Measurements from ENCODE around the gene ZFAND2A. TPM values are rescaled to one million over a fixed set of nuclear protein-coding genes. Genes with fewer than 3 reads are reported as not detected.
"Not testable (repeated sequence)": the region's sequence is repeated elsewhere in the genome, so short reads cannot be mapped to it uniquely, and the experiment has no call there.

The ZFAND2A gene
- total and polyA plus RNA-seq, 7 donors: 21.6 to 231 (median 28.2) TPM

DNA sequence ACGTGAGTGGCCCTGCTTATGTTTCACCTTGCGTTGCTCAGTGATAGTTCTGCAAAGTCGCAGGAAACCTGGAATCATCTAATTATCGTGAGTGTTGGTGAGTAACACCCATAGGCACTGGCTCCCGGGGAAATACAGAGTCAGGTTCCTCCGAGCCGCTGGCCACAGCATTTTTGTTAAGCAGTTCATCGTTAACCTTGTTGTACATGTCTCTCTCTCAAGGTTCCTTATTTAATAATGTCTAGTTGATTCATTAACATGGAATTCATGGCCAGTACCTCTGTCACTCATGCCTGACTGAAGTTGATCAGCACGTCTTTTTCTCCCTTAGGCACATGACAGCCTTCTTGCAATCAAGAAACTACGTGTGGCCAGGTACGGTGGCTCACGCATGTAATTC is 3.1 kb upstream of the ZFAND2A start:
- peaks cover 0 to 24% (median 22%) of the 10 kb centered on the region in 4 donors for H3K4me1 ChIP-seq
- WGBS, 2 donors: 95 to 96% methylated on average over 12 of the region's 12 CpGs
- no peak for TF ChIP-seq POLR2AphosphoS5 (IDR thresholded peaks at IDR 0.05)
- no peak for TF ChIP-seq POLR2A (IDR thresholded peaks at IDR 0.05)
- no peak for TF ChIP-seq EP300 (IDR thresholded peaks at IDR 0.05)
- TF ChIP-seq, protein P1, sequence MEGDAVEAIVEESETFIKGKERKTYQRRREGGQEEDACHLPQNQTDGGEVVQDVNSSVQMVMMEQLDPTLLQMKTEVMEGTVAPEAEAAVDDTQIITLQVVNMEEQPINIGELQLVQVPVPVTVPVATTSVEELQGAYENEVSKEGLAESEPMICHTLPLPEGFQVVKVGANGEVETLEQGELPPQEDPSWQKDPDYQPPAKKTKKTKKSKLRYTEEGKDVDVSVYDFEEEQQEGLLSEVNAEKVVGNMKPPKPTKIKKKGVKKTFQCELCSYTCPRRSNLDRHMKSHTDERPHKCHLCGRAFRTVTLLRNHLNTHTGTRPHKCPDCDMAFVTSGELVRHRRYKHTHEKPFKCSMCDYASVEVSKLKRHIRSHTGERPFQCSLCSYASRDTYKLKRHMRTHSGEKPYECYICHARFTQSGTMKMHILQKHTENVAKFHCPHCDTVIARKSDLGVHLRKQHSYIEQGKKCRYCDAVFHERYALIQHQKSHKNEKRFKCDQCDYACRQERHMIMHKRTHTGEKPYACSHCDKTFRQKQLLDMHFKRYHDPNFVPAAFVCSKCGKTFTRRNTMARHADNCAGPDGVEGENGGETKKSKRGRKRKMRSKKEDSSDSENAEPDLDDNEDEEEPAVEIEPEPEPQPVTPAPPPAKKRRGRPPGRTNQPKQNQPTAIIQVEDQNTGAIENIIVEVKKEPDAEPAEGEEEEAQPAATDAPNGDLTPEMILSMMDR (IDR thresholded peaks at IDR 0.05): no peak
- H3K36me3 ChIP-seq: peaks cover 0 to 28% (median 5%) of the 10 kb centered on the region in 4 donors
- no peak overlapping the region for H3K4me3 ChIP-seq
- no peaks in the 10 kb centered on the region for H3K27me3 ChIP-seq
- H3K27ac ChIP-seq: no peak overlapping the region
- H3K9me3 ChIP-seq: no peaks in the 10 kb centered on the region
- DNase-seq: no peak
- intact Hi-C loops (cut with DNase I): loop anchor here (5.0 kb wide), 1 partner anchor 76 kb away; the partner anchor contains the start of gene GPER1

DNA sequence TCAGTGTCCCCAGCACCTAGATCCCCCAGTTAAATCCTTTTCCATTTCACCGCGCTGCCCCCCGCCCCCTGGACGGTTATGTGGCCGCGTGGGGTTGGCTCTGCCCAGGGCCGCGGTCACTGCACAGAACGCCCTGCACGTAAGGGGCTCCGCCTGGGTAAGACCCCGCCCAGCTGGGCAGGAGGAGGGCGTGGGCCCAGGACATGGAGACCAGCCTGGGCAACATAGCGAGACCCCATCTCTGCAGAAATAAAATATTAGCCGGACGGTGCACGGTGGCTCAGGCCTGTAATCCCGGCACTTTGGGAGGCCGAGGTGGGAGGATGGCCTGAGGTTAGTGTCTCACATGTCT is 650 bp upstream of the ZFAND2A start:
- peak overlapping the region; percentile 87 to 96 (median 92) for H3K27ac ChIP-seq
- peaks cover 0 to 28% (median 23%) of the 10 kb centered on the region in 4 donors for H3K4me1 ChIP-seq
- intact Hi-C loops (cut with DNase I): loop anchor here (5.0 kb wide), 1 partner anchor 73 kb away; the partner anchor contains the start of gene GPER1
- peak overlapping the region; percentile 78 to 100 (median 94) for H3K4me3 ChIP-seq
- no peaks in the 10 kb centered on the region for H3K27me3 ChIP-seq
- no peak for DNase-seq
- WGBS, 2 donors: 21 to 33% methylated on average over 19 of the region's 19 CpGs
- peaks cover 0 to 48% (median 12%) of the 10 kb centered on the region in 4 donors for H3K36me3 ChIP-seq
- TF ChIP-seq, protein P1 (IDR thresholded peaks at IDR 0.05): no peak
- no peak for TF ChIP-seq EP300 (IDR thresholded peaks at IDR 0.05)
- no peak for TF ChIP-seq POLR2A (IDR thresholded peaks at IDR 0.05)
- no peak for TF ChIP-seq POLR2AphosphoS5 (IDR thresholded peaks at IDR 0.05)
- H3K9me3 ChIP-seq: no peaks in the 10 kb centered on the region

DNA sequence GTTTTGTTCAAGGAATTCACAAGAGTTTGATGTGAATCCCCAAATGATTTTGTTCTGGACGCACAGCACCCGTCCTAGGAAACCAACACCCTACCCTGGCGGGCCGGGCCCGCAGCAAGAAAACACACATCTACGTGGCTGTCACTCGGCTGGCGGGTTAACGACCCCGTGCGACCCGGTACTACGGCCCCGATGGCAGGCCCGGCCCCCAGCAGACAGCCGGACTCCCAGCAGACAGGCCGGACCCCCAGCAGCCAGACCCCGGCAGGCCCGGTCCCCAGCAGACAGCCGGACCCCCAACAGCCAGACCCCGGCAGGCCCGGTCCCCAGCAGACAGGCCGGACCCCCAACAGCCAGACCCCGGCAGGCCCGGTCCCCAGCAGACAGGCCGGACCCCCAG is 765 bp downstream of the ZFAND2A start:
- H3K9me3 ChIP-seq; H3K27me3 ChIP-seq; intact Hi-C loops (cut with DNase I); DNase-seq: not testable (repeated sequence)
- H3K27ac ChIP-seq: peak overlapping the region in 3 of 4 donors; percentile 50 to 96 (median 87)
- H3K4me3 ChIP-seq: peak overlapping the region; percentile 78 to 100 (median 94)
- peaks cover 0 to 28% (median 23%) of the 10 kb centered on the region in 4 donors for H3K4me1 ChIP-seq
- peaks cover 0 to 50% (median 20%) of the 10 kb centered on the region in 4 donors for H3K36me3 ChIP-seq
- 3 to 15% methylated on average over 26 of the region's 26 CpGs for WGBS, 2 donors

DNA sequence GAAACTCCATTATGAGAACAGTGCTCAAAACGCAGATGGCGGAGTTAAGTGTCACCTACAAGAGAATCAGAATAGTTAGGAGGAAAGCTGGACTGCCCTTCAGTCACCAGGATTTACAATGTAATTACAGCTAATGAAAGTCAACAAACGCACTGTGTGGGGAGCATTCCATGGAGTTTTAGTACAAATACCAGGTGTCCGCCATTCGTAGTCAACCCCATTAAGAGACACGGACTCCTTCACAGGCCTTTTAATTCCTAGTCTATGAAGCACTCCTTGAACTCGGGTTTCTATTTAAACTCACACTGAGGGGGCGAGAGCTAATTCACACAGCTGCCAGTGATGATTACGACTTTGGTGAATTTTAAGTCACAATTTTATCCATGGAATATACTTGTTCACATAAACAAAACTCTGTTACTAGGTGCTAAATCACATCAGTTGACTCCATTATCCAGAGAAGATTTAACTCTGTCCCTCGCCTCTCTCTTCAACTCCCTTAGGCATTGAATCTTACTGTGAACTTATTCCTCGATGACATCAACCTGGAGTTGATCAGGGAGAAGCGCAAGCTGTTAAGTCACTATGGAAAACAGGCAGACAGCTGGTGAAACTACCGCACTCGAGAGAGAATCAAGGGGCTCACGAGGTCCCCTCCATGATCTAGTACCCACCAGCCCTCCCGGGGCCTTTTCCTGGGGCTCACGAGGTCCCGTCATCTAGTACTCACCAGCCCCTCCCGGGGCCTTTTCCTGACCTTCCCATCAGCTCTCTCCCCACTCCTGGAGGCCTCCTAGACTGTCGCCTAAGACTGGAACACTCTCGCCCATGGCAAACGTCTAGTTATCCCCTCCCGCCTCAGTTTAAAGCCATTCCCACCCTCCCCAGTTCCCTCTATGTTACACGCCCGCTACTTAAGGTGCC is 1.5 kb downstream of the ZFAND2A start:
- Histone ChIP-seq H3K27ac (peak overlapping the region in 3 of 4 donors; percentile 50 to 96 (median 87)), H3K4me3 (peak overlapping the region; percentile 78 to 100 (median 94)), H3K9me3 (no peaks in the 10 kb centered on the region), H3K4me1 (peaks cover 0 to 28% (median 23%) of the 10 kb centered on the region in 4 donors), H3K27me3 (no peaks in the 10 kb centered on the region), H3K36me3 (peaks cover 0 to 51% (median 25%) of the 10 kb centered on the region in 4 donors)
- DNase-seq: no peak
- intact Hi-C loops (cut with DNase I): no loop called here
- no peak for TF ChIP-seq POLR2AphosphoS5 (IDR thresholded peaks at IDR 0.05)
- no peak for TF ChIP-seq POLR2A (IDR thresholded peaks at IDR 0.05)
- TF ChIP-seq, protein P1 (IDR thresholded peaks at IDR 0.05): no peak
- no peak for TF ChIP-seq EP300 (IDR thresholded peaks at IDR 0.05)
- WGBS, 2 donors: 51 to 73% methylated on average over 25 of the region's 25 CpGs

DNA sequence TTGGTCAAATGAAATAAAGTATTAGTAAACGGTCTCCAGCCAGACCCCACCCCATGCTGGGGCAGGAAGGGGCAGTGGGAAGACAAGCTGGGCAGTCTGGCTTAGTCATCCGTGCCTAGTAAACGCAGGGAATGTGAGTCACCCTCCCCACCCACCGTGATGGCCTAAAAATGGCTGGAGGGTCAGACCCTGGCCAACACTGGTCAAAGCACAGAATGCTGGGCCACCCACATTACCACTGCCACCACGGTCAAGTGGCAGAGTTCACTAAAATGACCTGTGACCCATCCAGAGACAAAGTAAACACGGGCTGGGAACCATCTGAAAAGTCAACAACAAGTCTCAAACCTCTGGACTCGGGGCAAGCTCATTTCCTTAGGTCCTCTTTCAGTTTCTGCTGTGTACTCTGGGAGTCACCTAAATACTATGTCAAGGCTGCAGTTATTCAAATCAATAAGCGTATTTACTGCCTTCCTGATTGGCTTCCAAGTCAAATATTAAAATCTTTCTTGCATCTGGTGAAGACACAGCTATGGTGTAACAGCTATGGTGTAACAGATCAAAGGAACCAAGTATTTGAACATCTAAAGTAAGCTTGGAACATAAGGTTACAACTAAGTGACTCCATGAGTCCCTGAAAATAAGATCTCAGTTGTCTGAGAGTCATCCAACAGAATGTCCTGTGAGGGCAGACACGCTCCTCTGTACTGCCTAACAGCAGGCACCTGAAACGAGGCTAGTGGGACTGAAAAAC is 3.0 kb downstream of the ZFAND2A start:
- H3K4me1 ChIP-seq: peaks cover 0 to 28% (median 23%) of the 10 kb centered on the region in 4 donors
- WGBS, 2 donors: 32 to 56% methylated on average over 10 of the region's 10 CpGs
- intact Hi-C loops (cut with DNase I): no loop called here
- peaks cover 5 to 57% (median 40%) of the 10 kb centered on the region in 4 donors for H3K36me3 ChIP-seq
- H3K27ac ChIP-seq: no peak overlapping the region
- no peaks in the 10 kb centered on the region for H3K9me3 ChIP-seq
- no peak for TF ChIP-seq EP300 (IDR thresholded peaks at IDR 0.05)
- no peak for TF ChIP-seq POLR2AphosphoS5 (IDR thresholded peaks at IDR 0.05)
- TF ChIP-seq, protein P1 (IDR thresholded peaks at IDR 0.05): no peak
- no peak for TF ChIP-seq POLR2A (IDR thresholded peaks at IDR 0.05)
- DNase-seq: no peak
- H3K27me3 ChIP-seq: no peaks in the 10 kb centered on the region
- no peak overlapping the region for H3K4me3 ChIP-seq

DNA sequence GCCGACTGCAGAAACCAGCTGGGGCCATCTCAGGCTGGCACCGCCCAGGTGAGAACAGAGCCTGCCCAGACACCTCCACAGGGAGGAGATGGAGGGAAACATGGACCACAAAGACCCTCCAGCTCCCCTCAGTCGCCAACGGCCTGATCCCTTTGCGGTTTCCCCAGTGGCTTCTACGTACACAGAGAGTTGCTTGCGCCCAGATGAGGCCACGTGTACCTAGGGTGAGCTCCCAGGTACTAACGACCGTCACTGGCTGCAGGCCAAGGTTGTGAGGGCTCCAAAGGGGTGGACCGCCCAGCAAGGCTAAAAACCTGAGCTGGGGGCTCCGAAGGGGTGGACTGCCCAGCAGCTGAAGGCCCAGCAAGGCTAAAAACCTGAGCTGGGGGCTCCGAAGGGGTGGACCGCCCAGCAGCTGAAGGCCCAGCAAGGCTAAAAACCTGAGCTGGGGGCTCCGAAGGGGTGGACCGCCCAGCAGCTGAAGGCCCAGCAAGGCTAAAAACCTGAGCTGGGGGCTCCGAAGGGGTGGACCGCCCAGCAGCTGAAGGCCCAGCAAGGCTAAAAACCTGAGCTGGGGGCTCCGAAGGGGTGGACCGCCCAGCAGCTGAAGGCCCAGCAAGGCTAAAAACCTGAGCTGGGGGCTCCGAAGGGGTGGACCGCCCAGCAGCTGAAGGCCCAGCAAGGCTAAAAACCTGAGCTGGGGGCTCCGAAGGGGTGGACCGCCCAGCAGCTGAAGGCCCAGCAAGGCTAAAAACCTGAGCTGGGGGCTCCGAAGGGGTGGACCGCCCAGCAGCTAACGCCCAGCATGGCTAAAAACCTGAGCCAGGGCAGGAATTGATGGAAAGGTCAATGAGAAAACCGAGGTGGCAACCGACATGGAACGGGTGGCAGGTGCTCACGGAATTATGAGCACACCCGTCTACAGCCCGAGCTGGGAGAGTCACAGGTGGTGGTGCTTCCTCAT is 3.9 kb downstream of the ZFAND2A start:
- H3K27me3 ChIP-seq; H3K9me3 ChIP-seq; H3K4me3 ChIP-seq; H3K27ac ChIP-seq; intact Hi-C loops (cut with DNase I); DNase-seq: not testable (repeated sequence)
- Histone ChIP-seq H3K36me3 (peaks cover 8 to 66% (median 48%) of the 10 kb centered on the region in 4 donors), H3K4me1 (peaks cover 0 to 23% (median 18%) of the 10 kb centered on the region in 4 donors)
- 77 to 87% methylated on average over 24 of the region's 33 CpGs for WGBS, 2 donors

Measured in sigmoid colon (tissue), 7 donors.